ENCODE measurements around the gene HILPDA.

Gene HILPDA

DNA sequence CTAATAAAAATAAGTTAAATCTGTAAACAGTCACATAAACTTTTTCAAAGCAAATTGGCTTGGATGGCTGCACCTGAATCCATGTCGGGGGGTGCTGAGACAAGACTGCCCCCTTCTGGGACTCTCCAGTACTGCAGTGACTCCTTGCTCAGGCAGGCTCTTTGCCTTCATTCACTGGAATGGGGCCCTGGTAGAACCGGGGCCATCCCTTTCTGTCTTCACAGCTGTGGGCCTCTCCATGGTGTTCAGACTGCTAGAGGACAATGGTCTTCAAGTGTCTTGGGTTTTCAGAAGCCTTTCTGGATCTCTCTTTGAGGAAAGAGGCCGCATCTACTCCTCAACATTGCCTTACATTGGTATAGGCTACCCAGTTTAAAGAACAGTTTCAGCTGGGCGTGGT lies 29.8 kb upstream of the HILPDA start:
- Histone ChIP-seq H3K4me3 (ENCODE audit: low read length, poor library complexity, severe bottlenecking) (no peak overlapping the region), H2AFZ (ENCODE audit: low read length) (no peak overlapping the region), H3K4me2 (ENCODE audit: low read depth, low read length, poor library complexity, severe bottlenecking) (no peak overlapping the region), H3K27me3 (ENCODE audit: insufficient read depth, low read length, poor library complexity, severe bottlenecking) (no peaks in the 10 kb centered on the region), H3K36me3 (ENCODE audit: insufficient read depth, low read length) (no peaks in the 10 kb centered on the region), H3K9me3 (ENCODE audit: insufficient read depth, low read depth, low read length) (no peaks in the 10 kb centered on the region), H3K4me1 (ENCODE audit: insufficient read depth, low read length, poor library complexity, severe bottlenecking) (no peaks in the 10 kb centered on the region), H3K9me2 (replicated peaks; ENCODE audit: low read depth, low read length) (no peaks in the 10 kb centered on the region), H4K20me1 (ENCODE audit: insufficient read depth, low read length, poor library complexity, severe bottlenecking) (no peaks in the 10 kb centered on the region), H3K9ac (ENCODE audit: low read depth, low read length, poor library complexity, severe bottlenecking) (no peak overlapping the region), H3F3A (ENCODE audit: low read depth) (no peaks in the 10 kb centered on the region), H3K79me2 (ENCODE audit: insufficient read depth, low read length) (no peaks in the 10 kb centered on the region)
- TF ChIP-seq EZH2phosphoT487 (IDR thresholded peaks at IDR 0.05; ENCODE audit: borderline replicate concordance), result no peak
- TF ChIP-seq CTCF (conservative IDR thresholded peaks at IDR 0.05; ENCODE audit: low read length), result peak; percentile 93

DNA sequence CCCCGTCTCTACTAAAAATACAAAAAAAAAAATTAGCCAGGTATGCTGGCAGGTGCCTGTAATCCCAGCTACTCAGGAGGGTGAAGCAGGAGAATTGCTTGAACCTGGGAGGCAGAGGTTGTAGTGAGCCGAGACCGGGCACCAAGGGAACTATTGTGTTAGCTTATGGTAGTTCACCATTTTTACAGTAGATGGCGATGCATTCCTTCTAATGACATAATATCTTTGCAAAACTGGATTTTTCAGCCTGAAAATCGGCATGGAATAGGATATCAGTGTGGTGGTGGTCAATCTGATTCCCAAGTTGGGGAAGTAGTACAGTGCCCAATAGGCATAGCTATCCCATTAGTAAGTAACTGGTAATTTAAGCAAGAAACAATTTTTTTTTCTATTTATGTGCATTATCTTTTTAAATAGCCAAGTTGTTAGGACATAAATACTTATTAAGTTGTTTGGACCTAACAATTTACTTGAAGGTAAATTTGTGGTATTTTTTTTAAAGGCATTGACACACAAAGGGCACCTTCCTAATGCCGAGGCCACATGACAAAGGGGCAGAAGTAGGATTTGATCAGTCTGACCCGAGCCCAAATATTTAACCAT lies 28.3 kb upstream of the HILPDA start:
- Histone ChIP-seq H3K9ac (ENCODE audit: low read depth, low read length, poor library complexity, severe bottlenecking) (no peak overlapping the region), H3K4me2 (ENCODE audit: low read depth, low read length, poor library complexity, severe bottlenecking) (no peak overlapping the region), H3K9me3 (ENCODE audit: insufficient read depth, low read depth, low read length) (no peaks in the 10 kb centered on the region), H3K9me2 (replicated peaks; ENCODE audit: low read depth, low read length) (no peaks in the 10 kb centered on the region), H3K36me3 (ENCODE audit: insufficient read depth, low read length) (no peaks in the 10 kb centered on the region), H3K79me2 (ENCODE audit: insufficient read depth, low read length) (no peaks in the 10 kb centered on the region), H3K27me3 (ENCODE audit: insufficient read depth, low read length, poor library complexity, severe bottlenecking) (no peaks in the 10 kb centered on the region), H4K20me1 (ENCODE audit: insufficient read depth, low read length, poor library complexity, severe bottlenecking) (no peaks in the 10 kb centered on the region), H2AFZ (ENCODE audit: low read length) (no peak overlapping the region), H3K4me1 (ENCODE audit: insufficient read depth, low read length, poor library complexity, severe bottlenecking) (no peaks in the 10 kb centered on the region), H3K4me3 (ENCODE audit: low read length, poor library complexity, severe bottlenecking) (no peak overlapping the region), H3F3A (ENCODE audit: low read depth) (no peaks in the 10 kb centered on the region)
- TF ChIP-seq EZH2phosphoT487 (IDR thresholded peaks at IDR 0.05; ENCODE audit: borderline replicate concordance), result no peak
- TF ChIP-seq CTCF (conservative IDR thresholded peaks at IDR 0.05; ENCODE audit: low read length), result peak; percentile 74

DNA sequence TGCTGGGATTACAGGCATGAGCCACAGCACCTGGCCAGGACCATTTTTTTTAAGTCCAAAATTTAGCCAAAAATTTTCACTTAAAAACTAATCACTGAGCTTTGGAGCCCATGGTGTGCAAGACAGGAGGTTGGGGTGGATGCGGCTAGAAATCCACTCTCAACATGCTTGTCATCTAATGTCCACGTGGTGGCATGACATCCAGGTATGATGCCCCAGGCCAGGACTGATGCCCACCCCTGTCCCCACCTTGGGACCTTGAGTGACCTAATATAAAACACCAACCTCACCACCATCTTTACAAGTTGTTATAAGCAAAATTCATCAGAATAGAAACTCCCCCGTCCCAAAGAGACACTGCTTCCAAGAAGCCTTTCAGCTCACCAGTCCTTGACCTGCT lies 25.5 kb upstream of the HILPDA start:
- Histone ChIP-seq H3K79me2 (ENCODE audit: insufficient read depth, low read length) (no peaks in the 10 kb centered on the region), H3K4me1 (ENCODE audit: insufficient read depth, low read length, poor library complexity, severe bottlenecking) (no peaks in the 10 kb centered on the region)

More for the DNA sequence above, 25.5 kb upstream of the HILPDA start:
- no peak overlapping the region for H3K4me2 ChIP-seq (ENCODE audit: low read depth, low read length, poor library complexity, severe bottlenecking)
- H3K9me2 ChIP-seq (replicated peaks; ENCODE audit: low read depth, low read length), result no peaks in the 10 kb centered on the region
- no peak overlapping the region for H3K9ac ChIP-seq (ENCODE audit: low read depth, low read length, poor library complexity, severe bottlenecking)
- H4K20me1 ChIP-seq (ENCODE audit: insufficient read depth, low read length, poor library complexity, severe bottlenecking), result no peaks in the 10 kb centered on the region
- no peaks in the 10 kb centered on the region for H3F3A ChIP-seq (ENCODE audit: low read depth)
- TF ChIP-seq CTCF (conservative IDR thresholded peaks at IDR 0.05; ENCODE audit: low read length) (peak; percentile 33), EZH2phosphoT487 (IDR thresholded peaks at IDR 0.05; ENCODE audit: borderline replicate concordance) (no peak)
- no peaks in the 10 kb centered on the region for H3K27me3 ChIP-seq (ENCODE audit: insufficient read depth, low read length, poor library complexity, severe bottlenecking)
- H3K9me3 ChIP-seq (ENCODE audit: insufficient read depth, low read depth, low read length), result no peaks in the 10 kb centered on the region
- H3K36me3 ChIP-seq (ENCODE audit: insufficient read depth, low read length), result no peaks in the 10 kb centered on the region
- no peak overlapping the region for H3K4me3 ChIP-seq (ENCODE audit: low read length, poor library complexity, severe bottlenecking)
- no peak overlapping the region for H2AFZ ChIP-seq (ENCODE audit: low read length)

All from Loucy (cell line).